Dermis blood vessel endothelial cell (primary cell): ENCODE measurements around the gene RYR2. TPM values are rescaled to one million over a fixed set of nuclear protein-coding genes. Genes with fewer than 3 reads are reported as not detected.

Experiments used
- DNase-seq: peaks from one replicate; pipeline ENCODE4 v3.0.0; 2010
- total RNA-seq: library from RNA; depleted of rRNA; stranded (reverse); fragments of >200 nt; gene quantifications from 2 replicates; pipeline ENCODE4 v1.2.3, GENCODE V29; 2014

Gene RYR2
- total RNA-seq, 1 donor from 2014 or later: under 0.01 TPM

GRCh38 chr1:237749122-237749521, 707.1 kb downstream of the RYR2 start:
- DNase-seq: no peak

GRCh38 chr1:237751090-237751489, 709.1 kb downstream of the RYR2 start:
- DNase-seq: no peak

GRCh38 chr1:237754627-237755026, 712.6 kb downstream of the RYR2 start:
- DNase-seq: no peak

GRCh38 chr1:237756304-237756967, 714.5 kb downstream of the RYR2 start:
- DNase-seq: no peak

GRCh38 chr1:237759377-237759776, 717.4 kb downstream of the RYR2 start:
- no peak for DNase-seq

- no peak for DNase-seq
Observed at GRCh38 chr1:237760951-237761350, 719.0 kb downstream of the RYR2 start.

GRCh38 chr1:237763137-237763536, 721.2 kb downstream of the RYR2 start:
- DNase-seq: no peak

- DNase-seq: no peak
Observed at GRCh38 chr1:237763751-237764150, 721.8 kb downstream of the RYR2 start.

- no peak for DNase-seq
Observed at GRCh38 chr1:237769916-237770315, 727.9 kb downstream of the RYR2 start.

GRCh38 chr1:237772009-237772408, 730.0 kb downstream of the RYR2 start:
- no peak for DNase-seq

GRCh38 chr1:237774246-237774645, 732.3 kb downstream of the RYR2 start:
- DNase-seq: no peak

- DNase-seq: no peak
Observed at GRCh38 chr1:237779356-237779755, 737.4 kb downstream of the RYR2 start.

GRCh38 chr1:237786066-237786719, 744.2 kb downstream of the RYR2 start:
- no peak for DNase-seq

GRCh38 chr1:237788069-237788468, 746.1 kb downstream of the RYR2 start:
- no peak for DNase-seq

GRCh38 chr1:237789619-237790018, 747.6 kb downstream of the RYR2 start:
- DNase-seq: no peak

- DNase-seq: no peak
Observed at GRCh38 chr1:237791592-237791991, 749.6 kb downstream of the RYR2 start.

- no peak for DNase-seq
Observed at GRCh38 chr1:237792149-237792548, 750.2 kb downstream of the RYR2 start.

GRCh38 chr1:237792726-237793125, 750.7 kb downstream of the RYR2 start:
- DNase-seq: no peak

- no peak for DNase-seq
Observed at GRCh38 chr1:237794071-237794470, 752.1 kb downstream of the RYR2 start.

- no peak for DNase-seq
Observed at GRCh38 chr1:237795558-237795957, 753.6 kb downstream of the RYR2 start.

GRCh38 chr1:237799762-237800474, 757.9 kb downstream of the RYR2 start:
- DNase-seq: no peak

- DNase-seq: no peak
Observed at GRCh38 chr1:237804516-237804915, 762.5 kb downstream of the RYR2 start.

GRCh38 chr1:237809099-237809498, 767.1 kb downstream of the RYR2 start:
- DNase-seq: no peak

- DNase-seq: no peak
Observed at GRCh38 chr1:237811633-237812032, 769.6 kb downstream of the RYR2 start.
